Suppressor macrophage treated with lipopolysaccharide for 4 hours (primary cell): ENCODE results near the gene FYB2.

Experiments
- DNase-seq: peaks from one replicate; pipeline ENCODE4 v3.0.0-alpha.2; 2020

The FYB2 gene

GRCh38 chr1:56709269-56709880 is 109.8 kb downstream of the FYB2 start:
- peak; percentile 67 for DNase-seq

DNA sequence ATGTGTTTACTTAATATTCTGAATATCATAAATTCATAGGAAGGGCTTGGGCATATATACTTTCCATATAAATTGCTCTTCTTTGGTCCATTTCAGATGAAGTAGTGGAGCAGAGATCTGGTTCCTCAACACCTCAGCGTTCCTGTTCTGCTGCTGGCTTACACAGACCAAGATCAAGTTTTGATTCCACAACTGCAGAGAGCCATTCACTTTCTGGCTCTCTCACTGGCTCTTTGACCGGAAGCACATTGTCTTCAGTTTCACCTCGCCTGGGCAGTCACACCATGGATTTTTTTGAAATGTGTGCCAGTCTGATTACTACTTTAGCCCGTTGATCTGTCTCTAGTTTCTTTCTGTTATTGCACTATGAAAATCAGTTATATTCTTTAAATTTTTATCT is 111.8 kb downstream of the FYB2 start:
- DNase-seq: no peak

- DNase-seq: no peak
Observed at GRCh38 chr1:56703747-56704146, 115.5 kb downstream of the FYB2 start.

DNA sequence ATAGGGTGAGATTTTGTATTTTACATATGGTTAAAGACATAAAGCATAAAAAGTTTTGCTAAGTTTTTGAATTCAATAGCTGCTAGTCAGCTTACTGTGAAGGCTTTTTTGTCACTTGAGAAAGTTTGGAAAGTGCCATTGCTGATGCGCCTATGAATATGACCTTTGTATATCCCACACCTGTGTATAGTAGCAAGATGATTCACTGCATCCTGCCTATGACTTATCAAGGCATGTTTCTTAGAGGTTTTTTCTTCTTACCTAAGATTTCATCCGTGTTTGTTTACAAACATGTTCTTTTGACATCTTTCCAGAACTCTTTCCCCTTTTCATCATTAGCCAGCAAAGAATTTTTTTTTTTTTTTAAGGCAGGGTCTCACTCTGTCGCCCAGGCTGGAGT is 122.5 kb downstream of the FYB2 start:
- no peak for DNase-seq

DNA sequence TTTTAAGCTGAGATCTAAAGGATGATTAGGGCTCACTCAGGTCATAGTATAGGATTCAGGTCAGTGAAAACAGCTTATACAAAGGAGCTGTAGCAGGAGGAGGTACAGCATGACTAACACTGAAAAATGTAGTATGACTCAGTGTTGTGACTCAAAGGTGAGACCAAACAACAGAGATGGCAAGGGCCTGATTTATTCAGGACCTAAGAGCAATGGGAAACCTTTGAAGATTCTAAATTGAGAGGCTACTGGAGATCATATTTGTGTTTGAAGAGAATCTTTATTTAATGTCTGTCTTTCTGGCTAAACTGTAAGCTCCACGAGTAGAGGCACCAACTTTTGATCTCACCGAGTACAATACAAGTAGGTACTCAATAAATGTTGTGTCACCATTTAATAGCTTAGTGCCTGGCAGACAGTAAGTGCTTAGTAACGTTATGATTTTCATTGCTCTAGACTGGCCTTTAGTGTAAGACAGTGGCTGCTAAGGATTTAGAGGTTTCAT is 130.6 kb downstream of the FYB2 start:
- no peak for DNase-seq

GRCh38 chr1:56686169-56686568 is 133.0 kb downstream of the FYB2 start:
- no peak for DNase-seq

DNA sequence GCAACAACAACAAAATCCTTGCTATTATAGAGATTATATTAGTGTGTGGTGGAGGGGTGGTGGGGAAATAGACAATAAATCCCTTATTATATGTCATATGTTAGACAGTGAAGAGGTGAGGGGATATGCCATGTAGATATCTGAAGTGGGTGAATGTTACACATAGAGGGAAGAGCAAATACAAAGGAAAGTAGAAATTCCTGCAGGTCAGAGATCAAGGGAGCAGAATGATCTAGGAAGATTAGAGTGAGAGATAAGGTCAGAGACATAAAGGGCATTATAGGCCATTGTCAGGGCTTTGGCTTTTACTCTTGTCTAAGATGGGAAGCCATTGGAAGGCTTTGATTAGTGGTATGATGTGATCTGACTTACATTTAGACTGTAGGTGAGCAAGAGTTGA is 135.6 kb downstream of the FYB2 start:
- no peak for DNase-seq

DNA sequence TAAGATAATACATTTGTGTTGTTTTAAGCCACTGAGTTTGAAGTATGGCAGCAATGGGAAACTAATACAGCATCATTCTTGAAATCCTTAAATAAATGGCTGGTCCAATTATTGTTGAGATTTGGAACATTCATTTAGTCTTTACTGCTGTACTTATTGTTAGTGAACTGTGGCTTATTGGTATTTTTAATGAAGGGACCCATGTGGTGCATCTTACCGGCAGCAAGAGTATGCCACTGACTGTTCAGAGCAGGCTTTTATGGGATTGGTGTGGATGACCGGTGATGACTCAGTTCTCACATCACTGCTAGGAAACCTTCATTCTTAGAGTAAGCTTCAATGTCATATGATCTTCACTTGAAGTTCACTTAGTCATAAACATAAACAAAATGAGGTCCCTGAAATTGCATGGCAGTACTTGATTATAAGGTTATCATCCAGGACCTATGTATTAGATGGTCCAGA is 142.6 kb downstream of the FYB2 start:
- DNase-seq: peak; percentile 0

GRCh38 chr1:56675763-56676162 is 143.4 kb downstream of the FYB2 start:
- no peak for DNase-seq

GRCh38 chr1:56672579-56672978 is 146.6 kb downstream of the FYB2 start:
- no peak for DNase-seq

DNA sequence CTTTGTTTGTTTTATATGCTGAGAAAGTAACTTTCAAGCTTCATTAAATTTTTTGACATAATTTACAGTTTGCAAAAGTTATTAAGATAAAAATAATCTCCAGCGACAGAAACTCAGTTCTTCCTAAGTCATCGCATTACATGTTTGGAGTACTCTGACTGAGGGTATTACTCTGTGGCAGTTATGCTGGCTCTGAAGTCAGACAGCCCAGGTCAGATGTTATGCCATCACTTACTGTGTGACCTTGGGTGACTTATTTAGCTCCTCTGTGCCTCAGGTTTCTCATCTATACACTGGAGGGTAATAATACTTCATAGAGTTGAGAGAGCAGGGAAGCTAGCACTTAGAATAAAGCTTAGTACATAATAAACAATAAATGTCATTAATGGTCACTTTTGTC is 147.7 kb downstream of the FYB2 start:
- no peak for DNase-seq

- DNase-seq: no peak
Observed at GRCh38 chr1:56671085-56671484, 148.1 kb downstream of the FYB2 start.

DNA sequence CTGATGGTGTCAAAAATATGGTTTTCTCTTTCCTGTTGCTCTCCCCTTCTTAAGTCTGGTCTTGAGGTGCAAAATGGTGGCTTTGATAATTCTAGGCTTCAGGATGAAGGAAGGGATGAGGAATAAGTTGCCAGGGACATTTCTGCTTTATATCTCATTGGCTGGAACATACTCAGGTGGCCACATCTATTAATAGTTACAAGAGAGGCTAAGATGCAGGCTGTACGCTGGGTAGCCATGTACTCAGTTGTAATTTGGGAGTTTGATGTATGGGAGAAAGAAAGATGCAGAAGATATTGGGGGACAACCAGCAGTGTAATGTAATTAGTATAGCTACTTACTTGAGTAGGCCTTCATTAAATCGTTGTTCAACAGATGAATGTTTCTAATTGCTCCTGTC is 148.9 kb downstream of the FYB2 start:
- no peak for DNase-seq
